Activated CD8-positive, alpha-beta memory T cell treated with anti-CD3 and anti-CD28 coated beads for 4 hours (primary cell): Measurements from ENCODE around the gene NXPH3.
"Not testable (repeated sequence)": the region's sequence is repeated elsewhere in the genome, so short reads cannot be mapped to it uniquely, and the experiment has no call there.

ENCODE experiments used
- DNase-seq, 2 donors: peaks; one replicate each; pipeline ENCODE4 v3.0.0-alpha.2; 2020; ENCODE audit warnings: low read depth in 2 of 2

NXPH3 gene

DNA sequence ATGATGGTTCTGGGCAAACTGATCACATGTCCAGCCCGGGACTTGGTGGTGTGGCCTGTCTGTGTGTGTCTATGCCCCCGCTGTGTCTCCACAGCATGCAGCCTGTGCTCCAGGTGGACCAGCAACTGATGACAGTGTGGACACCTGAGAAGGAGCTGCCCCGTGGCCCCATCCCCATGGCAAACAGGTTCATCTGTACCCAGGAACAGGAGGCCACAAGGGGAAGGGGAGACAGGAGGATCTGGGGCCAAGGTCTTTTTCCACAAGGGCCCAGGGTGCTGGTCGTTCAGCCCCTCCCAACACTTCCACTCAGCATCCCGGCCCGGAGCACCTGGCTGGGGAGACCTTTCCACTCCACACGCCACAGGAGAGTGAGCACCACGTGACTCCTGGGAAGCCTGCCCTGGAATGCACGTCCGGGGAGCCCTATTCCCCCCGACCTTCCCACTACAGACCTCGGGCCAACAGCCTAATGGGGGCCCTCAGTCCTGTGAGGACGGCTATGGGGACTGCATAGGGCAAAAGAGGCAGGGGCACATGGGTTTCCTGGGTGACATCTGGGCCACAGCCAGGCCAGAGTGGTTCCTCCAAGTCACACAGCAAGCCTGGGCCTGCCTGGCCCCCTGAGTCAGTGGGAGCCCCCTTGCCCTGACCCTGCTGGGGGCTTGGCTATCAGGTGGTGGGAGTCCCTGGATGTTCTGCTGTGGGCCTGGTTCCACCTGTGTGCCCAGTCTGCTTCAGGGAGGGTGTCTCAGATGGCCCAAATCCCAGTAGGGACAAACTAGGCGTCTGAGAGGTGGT, 20.8 kb upstream of the NXPH3 start:
- no peak for DNase-seq

DNA sequence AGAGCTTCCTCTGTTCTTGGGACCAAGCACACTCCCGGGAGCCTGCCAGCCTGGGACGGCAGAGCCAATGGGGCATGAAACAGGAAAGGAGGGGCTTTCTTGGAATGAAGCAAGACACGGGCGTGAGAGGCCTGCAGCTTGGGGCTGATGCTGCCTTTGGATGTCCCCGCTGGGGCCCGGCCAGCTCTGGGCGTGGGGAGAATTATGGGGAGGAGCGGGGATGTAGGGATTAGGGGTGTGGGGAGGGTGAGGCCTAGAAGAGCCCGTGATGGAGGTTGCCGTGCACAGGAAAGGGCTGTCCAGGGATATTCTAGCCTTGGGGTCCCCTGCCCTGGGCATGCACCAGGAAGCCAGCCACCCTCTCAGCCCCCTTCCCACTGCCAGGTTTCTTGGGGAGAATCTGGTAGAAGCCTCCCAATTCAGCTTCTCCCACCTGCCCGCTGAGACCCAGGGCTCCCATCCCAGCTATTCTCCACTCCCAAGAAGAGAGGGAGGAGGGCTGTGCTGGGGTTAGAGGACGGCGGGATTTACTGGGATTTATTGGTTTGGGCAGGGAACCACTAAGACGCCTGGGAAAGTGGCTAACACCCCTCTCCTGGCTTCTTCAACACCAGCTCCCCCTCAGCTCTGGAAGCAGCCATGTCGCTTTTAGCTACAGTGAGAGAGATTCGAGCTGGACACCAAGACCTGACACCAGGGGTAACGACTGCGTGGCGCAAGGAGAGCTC, 20.0 kb upstream of the NXPH3 start:
- no peak for DNase-seq

DNA sequence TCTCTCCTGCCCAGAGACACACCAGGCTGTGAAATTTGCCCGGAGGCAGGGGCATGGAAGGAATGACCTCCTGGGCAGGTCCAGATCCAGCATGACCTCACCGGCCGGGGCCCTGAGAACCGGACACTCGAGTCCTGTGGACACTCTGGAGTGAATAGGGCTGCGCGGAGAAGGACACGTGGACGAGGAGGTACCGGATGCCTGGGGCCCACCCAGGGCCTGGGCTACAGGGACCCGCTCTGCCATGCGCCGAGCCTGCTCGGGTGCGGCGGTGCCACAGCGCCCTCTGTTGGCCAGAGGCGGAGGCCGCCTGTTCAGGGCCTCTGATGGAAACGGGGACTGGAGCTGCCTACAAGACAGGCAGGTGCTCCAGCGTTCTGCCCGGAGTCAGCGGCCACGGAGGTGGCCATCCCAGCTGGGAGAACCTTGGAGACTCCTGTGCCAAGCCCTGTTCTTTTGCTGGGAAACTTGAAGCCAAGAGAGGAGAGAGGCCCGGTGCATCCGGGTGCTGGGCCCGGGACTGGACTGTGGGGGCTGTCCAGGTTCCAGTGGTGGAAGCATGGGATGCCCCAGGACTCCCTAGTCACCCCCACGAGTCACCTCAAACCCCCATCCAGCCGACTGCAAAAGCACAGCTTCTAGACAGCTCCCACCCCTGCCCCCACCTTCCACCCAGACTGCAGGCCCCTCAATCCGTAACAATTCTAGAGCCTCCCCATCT, 19.3 kb upstream of the NXPH3 start:
- peak; percentile 49 to 59 for DNase-seq

DNA sequence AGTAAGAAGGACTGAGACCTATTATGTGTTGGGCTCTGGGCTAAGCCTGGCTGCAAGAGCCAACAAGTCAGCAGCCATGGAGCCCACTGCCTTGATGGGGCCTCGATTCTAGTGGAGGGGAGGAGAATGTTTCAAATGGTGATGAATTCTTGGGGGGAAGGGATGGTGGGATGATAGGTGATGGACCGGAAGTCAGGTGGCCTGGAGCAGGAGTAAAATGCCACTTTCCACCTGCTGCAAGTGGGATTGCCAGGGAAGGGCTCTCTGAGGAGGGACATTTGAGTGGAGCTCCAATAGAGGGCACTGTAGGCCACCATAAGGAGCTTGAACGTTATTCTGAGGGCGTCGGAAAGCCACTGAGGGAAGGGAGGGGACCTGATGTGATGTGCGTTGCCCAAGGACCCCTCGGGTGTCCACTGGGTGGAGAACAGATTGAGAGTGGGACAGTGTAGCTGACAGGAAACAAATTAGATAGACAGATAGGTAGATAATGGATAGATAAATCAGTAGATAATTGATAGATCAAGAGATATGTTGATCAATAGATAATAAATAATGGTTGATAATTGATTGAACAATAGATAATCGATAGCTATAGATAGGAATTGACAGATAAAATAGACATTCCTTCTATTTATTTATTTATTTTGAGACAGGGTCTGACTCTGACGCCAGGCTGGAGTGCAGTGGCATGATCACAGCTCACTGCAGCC, 18.2 kb upstream of the NXPH3 start:
- no peak for DNase-seq

DNA sequence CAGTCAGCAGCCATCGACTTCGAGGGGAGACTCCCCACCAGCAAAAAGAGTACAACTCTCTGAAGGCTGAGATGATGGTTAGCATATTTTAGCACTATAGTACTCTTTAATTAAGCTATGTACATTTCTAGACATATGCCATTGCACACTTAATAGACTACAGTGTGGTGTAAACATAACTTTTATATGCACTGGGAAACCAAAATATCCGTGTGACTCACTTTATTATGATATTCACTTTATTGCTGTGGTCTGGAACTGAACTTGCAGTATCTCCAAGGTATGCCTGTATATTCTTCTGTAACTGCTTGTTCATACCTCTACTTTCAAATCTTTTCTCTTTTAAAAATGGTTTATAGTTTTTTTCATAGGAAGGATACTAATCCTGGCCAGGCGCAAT, 11.0 kb upstream of the NXPH3 start:
- DNase-seq, result no peak

DNA sequence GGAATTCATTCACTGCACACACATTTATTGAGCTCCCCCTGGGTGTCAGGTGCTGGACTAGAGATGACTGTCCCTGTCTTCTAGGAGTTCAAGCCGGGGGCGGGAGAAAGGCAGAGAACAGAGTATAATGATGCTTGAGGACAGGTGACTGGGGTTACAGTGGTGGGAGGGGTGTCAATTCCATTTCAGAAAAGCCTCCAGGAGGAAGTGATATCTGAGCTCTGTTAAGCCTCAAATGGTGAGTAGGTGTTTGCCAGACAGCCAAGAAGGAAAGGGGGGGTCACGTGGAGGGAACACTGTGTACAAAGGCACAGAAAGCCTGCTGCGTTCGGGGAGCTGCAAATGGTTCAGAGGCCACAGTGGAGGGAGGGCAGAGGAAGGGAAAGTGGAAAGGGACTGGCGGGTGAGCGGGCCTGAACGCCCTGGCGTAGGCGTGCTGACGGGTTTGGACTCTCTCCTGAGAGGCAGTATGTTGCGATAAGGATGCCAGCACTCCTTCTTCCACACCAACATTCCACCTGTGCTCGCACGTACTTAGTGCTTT, 9.7 kb upstream of the NXPH3 start:
- no peak for DNase-seq

DNA sequence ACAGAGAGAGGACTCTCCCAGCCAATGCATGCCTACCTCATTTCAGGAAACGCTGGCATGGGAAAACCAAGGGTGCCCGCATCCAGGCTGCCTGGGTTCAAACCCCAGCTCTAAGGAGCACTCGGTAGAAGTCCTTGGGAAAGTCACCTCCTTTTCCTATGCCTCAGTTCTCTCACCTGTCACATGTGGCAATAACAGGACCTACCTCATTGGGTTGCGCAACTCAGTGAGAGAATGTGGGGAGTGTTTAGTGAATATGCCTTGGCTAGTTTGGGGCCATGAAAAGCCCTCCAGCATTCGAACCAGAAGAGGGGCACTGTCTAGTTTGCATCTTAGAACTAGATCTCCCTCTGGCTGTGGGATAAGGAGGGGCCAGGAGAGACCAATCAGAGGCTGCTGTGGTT, 9.0 kb upstream of the NXPH3 start:
- DNase-seq, result no peak

DNA sequence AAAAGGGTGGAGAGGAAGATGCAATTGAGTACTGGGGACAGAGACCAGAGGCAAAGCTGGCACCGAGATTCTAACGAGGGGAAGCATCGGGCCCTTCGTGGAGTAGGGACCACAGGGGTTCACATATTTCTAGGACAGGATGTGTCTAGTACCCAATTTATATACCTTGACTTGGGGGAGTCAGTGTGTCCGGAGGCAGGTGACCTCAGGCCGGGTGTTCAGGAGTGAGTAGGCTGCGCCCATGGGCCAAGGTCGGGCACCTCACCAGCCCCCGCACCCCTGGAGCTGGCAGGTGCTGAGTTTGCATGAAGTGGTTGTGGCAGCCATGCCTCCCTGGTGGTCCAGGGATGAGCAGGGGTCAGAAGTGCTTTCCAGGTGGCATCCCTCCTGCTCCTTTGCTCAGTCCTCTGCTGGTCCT, 8.6 kb upstream of the NXPH3 start:
- no peak for DNase-seq

DNA sequence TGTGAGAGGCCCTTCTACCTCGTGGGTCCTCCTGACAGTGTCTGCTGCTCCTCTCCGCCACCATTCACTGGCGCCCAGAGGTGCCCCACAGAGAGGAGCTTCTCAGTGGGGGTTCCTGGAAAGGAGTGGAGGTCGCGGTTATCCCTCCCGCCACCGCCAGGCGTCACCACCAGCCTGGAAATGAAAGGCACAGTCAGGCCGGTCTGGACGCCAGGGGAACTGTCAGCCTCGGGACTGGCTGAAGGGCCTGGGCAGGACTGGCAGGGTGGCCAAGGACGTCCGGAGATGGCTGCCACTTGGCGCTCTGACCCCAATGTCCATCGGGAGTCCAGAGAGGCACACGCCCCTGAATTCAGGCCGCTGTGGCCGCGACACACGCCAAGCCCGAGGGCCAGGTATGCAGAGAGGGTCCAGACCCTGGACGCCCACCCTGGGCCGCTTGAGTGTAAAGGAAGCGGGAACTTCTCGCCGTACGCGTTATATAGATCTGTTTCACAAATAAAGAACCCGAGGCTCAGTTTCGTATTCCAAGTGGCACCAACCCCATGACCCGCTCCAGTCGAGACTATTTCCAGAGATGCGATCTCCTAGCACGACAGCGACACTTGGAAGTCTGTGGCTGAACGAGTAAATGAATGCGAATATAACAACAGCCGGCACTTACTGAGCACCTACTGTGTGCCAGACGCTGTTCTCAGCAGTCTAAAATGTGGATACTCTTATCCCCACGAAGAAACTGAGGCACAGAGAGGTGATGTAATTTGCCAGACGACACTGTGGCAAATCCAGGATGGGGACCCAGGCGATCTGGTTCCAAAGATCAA, 7.6 kb upstream of the NXPH3 start:
- peak; percentile 59 to 68 for DNase-seq

DNA sequence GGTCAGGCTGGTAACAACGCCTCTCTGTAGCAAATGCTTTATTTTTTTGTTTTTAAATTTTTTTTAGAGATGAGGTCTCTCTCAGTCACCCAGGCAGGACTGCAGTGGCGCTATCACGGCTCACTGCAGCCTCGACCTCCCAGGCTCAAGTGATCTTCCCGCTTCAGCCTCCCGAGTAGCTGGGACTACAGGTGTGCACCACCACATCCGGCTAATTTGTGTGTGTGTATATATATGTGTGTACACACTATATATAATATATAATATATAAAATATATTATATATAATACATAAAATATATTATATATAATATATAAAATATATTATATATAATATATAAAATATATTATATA, 7.0 kb upstream of the NXPH3 start:
- not testable (repeated sequence) for DNase-seq

DNA sequence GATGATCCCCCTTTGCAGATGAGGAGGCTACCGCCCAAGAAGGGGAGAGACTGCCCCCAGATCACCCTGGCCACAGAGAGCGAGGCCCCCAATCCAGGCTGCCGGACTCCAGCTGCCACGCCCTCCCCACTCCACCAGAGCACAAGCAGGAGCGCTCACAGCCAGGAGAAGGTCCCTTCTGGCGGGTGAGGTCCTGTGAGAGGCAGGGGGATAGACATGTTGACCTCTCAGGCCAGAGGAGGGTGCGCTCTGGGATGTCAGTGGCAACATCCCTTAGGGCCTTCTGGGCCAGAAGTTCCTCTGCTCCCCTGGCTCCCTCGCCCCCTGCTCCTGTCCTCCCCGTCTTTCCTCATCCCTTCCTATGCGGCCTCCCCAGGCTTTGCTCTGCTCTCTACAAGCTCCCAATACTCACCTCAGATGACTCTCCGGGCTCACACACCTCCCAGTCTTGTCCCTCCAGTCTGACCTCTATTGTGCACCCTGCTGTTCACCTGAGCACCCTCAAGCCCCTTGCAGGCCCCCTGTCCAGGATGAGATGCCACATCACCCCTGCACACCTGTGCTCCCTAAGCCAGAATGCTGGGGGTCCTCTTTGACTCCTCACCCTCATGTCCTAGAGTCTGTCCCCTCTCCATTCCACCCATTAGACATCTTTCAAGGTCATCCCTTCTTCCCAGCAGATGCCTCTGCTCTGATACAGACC, 5.0 kb upstream of the NXPH3 start:
- no peak for DNase-seq

DNA sequence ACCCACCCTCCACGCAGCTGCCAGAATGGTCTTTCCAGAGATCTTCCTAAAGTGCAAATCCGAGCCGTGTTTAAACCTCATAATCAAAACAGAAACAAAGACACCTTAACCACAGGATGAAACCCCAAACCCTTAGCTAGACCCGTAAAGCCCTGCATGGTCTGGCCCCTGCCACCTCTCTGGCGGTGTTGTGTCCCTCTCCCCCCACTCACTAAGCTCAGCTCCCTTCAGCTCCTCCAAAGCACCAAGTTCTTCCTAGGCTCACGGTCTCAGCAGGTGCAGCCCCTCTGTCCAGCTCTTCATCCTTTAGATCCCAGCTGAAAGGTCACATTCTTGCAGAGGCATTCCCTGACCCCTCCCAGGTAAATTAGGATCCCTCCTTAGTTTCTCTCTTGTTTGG, 4.4 kb upstream of the NXPH3 start:
- DNase-seq, result no peak

DNA sequence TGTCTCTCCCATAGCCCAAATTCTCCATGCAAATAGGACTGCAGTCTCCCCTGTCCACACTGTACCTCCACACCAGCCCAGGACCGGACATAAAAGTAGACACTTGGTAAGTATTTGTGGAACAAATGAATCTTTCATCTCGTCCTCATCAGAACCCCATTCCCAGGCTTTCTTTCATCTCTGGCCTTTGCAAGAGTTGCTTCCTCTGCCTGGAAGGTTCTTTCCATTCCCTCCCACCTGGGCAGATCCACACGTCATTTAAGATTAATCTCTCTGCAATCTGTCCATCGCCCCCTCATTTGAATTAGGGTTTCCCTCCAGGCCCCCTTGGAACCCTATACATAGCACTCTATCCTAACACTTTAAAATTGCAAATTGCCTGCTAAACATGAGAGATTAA, 3.9 kb upstream of the NXPH3 start:
- DNase-seq, result no peak

DNA sequence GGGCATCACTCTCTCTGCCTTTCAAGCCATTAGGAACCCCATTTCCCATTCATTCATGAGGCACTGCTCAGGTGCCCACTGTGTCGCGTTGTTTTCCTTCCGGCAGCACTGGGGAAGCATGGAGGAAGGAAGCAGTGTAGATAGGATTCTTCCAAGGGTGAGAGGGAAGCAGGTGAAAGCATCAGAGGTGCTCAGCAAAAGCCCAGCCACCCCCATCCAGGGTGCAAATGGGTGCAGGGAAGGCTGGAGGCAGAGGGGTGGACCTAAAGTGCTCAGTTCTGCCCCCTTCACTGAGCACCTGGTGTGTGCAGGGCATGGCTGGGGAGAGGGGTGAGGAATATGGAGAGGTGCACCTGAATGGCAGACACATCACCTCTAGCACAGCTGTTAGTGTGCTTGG, 3.4 kb upstream of the NXPH3 start:
- no peak for DNase-seq

DNA sequence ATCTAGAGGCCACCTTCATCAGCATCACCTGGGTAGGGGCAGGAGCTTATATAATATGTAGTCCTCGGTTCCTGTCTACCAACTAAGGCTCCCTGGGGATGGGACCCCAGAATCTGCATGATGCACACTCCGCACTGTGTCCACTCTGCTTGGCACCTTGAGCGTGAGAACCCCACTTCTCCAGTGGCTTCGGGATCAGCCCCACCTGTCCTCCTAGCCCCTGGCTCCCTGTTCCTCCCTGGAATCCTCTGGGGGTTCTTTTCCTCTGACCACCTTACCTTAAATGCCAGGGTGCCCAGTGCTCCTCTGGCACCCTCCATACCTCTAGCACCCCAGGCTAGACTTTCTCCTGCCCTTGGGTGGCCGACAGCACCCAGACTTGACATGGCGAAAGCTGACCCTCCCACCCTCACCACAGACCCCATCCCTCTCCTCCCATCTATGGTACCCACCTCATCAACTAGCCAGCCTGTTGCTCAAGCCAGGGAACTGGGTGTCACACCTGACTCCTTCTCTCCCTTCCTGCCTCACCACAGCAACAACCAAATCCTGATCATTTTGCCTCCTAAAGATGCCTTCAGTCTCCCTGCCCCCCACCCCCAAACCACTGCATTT, 2.8 kb upstream of the NXPH3 start:
- no peak for DNase-seq

DNA sequence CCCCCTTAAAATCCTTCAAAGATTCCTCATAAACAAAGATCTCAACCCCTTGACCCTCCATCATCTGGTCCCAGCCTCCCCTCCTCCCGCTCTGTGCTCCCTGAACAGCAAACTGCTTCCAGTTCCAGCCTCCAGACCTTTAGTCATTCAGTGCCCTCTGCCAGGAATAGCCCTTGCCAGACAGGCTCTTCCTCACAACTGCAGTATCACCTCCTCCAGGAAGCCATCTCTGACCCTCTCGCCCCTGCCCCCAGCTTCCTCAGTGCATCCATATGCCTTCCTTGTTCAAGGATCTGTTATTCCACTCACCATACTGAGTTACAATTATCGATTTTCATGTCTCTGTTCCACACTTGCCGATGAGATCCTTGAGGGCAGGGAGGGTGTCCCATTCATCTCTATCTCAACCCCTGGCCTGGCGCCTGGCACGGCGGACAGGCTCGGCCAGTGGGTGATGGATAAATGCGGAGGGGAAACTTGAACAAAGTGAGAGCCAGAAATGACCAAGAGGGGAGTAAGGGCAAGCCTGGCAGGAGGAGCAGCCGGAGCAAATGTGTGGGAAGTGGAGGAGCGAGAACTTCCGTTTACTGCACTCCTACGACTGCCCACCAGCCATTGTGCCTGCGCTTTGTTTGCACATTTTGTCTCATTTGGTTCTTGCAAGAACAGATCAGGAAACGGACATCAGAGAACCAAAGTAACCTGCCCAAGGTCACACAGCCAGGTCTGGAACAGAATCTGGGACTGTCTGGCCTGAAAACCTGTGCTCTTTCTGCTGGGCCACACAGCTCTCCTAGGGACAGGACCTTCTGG, 2.0 kb upstream of the NXPH3 start:
- DNase-seq, result no peak

DNA sequence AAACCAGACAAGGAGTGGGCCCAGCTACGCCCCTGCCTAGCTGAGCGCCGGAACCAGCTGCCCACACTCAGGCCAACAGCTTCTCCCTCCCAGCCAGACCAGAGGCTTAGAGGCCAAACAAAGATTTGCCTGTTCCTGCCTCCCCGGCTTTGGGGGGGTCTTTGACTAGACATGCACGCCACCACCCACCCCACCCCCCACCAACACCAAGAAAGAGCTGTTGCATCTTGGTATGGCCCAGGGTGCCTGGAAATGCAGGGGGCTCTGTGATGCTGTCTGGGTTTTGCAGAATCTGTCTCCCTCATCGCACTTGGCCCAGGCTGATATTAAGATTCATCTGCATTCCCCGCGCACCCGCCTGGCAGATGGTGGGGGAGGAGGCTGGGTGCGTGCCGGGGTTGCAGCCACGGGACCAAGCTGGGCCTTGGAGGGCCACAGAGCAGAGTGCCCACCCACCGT, 1.3 kb upstream of the NXPH3 start:
- DNase-seq, result no peak

DNA sequence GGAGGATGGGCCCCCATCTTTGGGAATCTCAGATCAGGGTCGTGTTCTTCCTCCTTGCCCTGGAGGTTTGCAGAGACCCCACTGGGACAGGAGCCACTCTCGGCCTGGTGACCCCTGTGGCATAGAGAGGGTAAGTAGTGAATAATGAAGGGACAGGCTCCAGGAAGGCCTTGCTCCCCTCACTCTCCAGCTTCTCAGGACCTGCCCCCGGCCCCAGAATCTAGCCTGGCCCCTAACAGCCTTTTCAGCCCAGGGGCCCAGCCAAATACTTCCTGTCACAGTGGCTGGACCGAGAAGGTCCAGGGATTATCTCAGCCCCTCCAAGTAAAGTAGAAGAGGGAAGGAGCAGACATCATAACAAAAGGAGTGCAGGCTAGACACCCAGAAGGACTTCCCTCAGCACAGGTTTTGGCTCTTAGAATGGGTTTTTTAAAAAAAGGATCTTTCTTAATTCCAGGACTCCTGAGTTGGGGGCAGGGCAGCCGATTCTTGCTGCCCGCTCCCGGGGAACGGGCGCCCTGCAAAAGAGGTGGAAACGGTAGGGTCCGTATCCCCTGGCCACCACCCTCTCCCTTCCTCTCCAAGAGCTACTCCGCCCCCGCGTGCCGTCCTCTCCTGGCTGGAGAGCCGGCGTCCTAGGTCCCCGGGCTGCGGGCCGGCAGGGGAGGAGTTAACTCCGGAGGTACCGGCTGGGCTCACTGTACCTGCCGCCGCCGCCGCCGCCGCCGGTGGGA, 559 bp upstream of the NXPH3 start:
- DNase-seq, result no peak
